Measurements from ENCODE around the gene ADARB1. TPM values are rescaled to one million over a fixed set of nuclear protein-coding genes. Genes with fewer than 3 reads are reported as not detected.

The ADARB1 gene
- total RNA-seq, 1 experiment from 2014 or later = 15.8 TPM

- H3K36me3 Mint-ChIP-seq (ENCODE audit: insufficient read depth in 1 of 3, low read depth in 3 of 3) = no peaks in the 10 kb centered on the region
- H3K4ac ChIP-seq (ENCODE audit: low read depth, low read length) = no peak overlapping the region
- no peaks in the 10 kb centered on the region for H3K4me1 ChIP-seq (ENCODE audit: insufficient read depth, low read length)
- TF ChIP-seq, protein P1, sequence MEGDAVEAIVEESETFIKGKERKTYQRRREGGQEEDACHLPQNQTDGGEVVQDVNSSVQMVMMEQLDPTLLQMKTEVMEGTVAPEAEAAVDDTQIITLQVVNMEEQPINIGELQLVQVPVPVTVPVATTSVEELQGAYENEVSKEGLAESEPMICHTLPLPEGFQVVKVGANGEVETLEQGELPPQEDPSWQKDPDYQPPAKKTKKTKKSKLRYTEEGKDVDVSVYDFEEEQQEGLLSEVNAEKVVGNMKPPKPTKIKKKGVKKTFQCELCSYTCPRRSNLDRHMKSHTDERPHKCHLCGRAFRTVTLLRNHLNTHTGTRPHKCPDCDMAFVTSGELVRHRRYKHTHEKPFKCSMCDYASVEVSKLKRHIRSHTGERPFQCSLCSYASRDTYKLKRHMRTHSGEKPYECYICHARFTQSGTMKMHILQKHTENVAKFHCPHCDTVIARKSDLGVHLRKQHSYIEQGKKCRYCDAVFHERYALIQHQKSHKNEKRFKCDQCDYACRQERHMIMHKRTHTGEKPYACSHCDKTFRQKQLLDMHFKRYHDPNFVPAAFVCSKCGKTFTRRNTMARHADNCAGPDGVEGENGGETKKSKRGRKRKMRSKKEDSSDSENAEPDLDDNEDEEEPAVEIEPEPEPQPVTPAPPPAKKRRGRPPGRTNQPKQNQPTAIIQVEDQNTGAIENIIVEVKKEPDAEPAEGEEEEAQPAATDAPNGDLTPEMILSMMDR (conservative IDR thresholded peaks at IDR 0.05) = no peak
- no peak overlapping the region for H3K18ac ChIP-seq (ENCODE audit: insufficient read length, low read depth, low read length)
- no peak overlapping the region for H3T11ph ChIP-seq (ENCODE audit: low read length)
- H2BK20ac ChIP-seq (ENCODE audit: low read depth, low read length, poor library complexity, severe bottlenecking) = no peak overlapping the region
- no peaks in the 10 kb centered on the region for H3K27me3 ChIP-seq (ENCODE audit: insufficient read depth, low read length)
- H4K5ac ChIP-seq (ENCODE audit: insufficient read length, low read depth, low read length) = no peak overlapping the region
- no peak overlapping the region for H3K4me2 ChIP-seq (ENCODE audit: insufficient read depth, insufficient read length, low read length)
- no peak overlapping the region for H2BK15ac ChIP-seq (ENCODE audit: low read depth, low read length)
- no peak overlapping the region for H3K56ac ChIP-seq (ENCODE audit: insufficient read length, low read depth, low read length)
- H4K20me1 ChIP-seq (ENCODE audit: control insufficient read depth, insufficient read depth, insufficient read length) = peaks cover 2% of the 10 kb centered on the region
- no peak overlapping the region for H3K4me3 Mint-ChIP-seq
- no peak overlapping the region for H2AK5ac ChIP-seq (ENCODE audit: insufficient read length, low read length)
- no peak overlapping the region for H3K23ac ChIP-seq (ENCODE audit: insufficient read length, low read depth, low read length)
- no peak overlapping the region for H3K14ac ChIP-seq (ENCODE audit: insufficient read depth, low read length)
- no peak overlapping the region for H2BK12ac ChIP-seq (ENCODE audit: insufficient read length, low read depth, low read length)
- H4K8ac ChIP-seq (replicated peaks; ENCODE audit: insufficient read length, low read depth, low read length) = no peak overlapping the region
- H3K79me2 ChIP-seq (ENCODE audit: insufficient read depth, low read length) = no peaks in the 10 kb centered on the region
- no peak overlapping the region for H4K91ac ChIP-seq (ENCODE audit: insufficient read length, low read depth, low read length)
- no peaks in the 10 kb centered on the region for H3K79me1 ChIP-seq (ENCODE audit: insufficient read depth, low read depth, low read length, poor library complexity, severe bottlenecking)
- H3K27ac ChIP-seq (ENCODE audit: insufficient read length, low read depth, low read length) = no peak overlapping the region
- no peak overlapping the region for H2BK120ac ChIP-seq (ENCODE audit: low read depth, low read length, poor library complexity, severe bottlenecking)
- H2BK5ac ChIP-seq (ENCODE audit: insufficient read length, low read length) = no peak overlapping the region
- WGBS (ENCODE audit: extremely low coverage, insufficient read length, low lambda C conversion rate) = no CpG with 5 or more reads among the region's 12 CpGs
- H2AFZ ChIP-seq (ENCODE audit: low read length) = no peak overlapping the region
- H3K9me3 Mint-ChIP-seq = no peaks in the 10 kb centered on the region
- no peak for DNase-seq
- H3K27me3 Mint-ChIP-seq (ENCODE audit: low read depth) = no peaks in the 10 kb centered on the region
- H3K9me3 ChIP-seq (ENCODE audit: control insufficient read depth, low read depth, low read length) = no peaks in the 10 kb centered on the region
- H3K9ac ChIP-seq (ENCODE audit: extremely low read depth, insufficient read length, low read length) = no peak overlapping the region
- peak overlapping the region in 1 of 3 experiments; percentile 77; a peak in 3 of 7 replicates for H3K27ac Mint-ChIP-seq
- H3K23me2 ChIP-seq (ENCODE audit: insufficient read length, low read depth, low read length, poor library complexity, severe bottlenecking) = no peaks in the 10 kb centered on the region
- H3K4me1 Mint-ChIP-seq = peaks cover 0 to 5% of the 10 kb centered on the region in 2 experiments; a peak in 2 of 4 replicates
Observed at GRCh38 chr21:45142469-45143308, 68.3 kb downstream of the ADARB1 start.
